ENCODE data around the gene LRWD1.
"Not testable (repeated sequence)": the region's sequence is repeated elsewhere in the genome, so short reads cannot be mapped to it uniquely, and the experiment has no call there.

LRWD1 gene

DNA sequence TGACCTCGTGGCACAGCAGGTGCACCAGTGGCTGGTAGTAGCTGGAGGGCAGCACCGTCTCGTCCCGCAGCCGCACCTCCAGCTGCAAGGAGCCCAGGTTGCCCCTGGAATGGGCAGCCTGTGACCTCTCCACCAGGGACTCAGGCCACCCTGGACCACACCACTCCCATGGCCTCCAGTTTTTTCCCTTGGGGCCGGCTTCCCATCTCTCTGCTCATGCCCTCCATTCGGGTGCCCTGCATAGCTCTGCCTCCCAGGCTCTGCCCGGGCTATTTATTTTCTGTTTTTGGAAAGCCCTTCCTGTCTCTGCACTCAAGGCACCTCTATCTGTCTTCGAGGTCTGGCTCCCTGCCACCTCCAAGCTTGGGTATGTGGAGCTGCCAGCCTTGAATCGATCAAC, 32.1 kb downstream of the LRWD1 start:
- not testable (repeated sequence) for DNase-seq (ENCODE audit: low read depth in 2 of 2)

DNA sequence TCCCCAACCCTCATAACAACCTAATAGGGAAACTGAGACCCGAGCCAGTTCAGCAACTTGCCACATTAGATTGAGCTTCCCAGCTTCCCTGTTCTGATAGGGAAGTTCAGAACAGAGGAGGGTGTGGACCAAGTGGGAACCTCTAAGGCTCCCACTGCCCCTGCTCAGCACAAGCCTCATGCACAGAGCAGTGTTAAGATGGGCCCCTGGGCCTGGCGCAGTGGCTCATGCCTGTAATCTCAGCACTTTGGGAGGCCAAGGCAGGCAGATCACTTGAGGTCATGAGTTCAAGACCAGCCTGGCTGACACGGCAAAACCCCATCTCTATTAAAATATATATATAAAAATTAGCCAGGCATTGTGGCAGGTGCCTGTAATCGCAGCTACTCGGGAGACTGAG, 32.5 kb downstream of the LRWD1 start:
- not testable (repeated sequence) for DNase-seq (ENCODE audit: low read depth in 2 of 2)

DNA sequence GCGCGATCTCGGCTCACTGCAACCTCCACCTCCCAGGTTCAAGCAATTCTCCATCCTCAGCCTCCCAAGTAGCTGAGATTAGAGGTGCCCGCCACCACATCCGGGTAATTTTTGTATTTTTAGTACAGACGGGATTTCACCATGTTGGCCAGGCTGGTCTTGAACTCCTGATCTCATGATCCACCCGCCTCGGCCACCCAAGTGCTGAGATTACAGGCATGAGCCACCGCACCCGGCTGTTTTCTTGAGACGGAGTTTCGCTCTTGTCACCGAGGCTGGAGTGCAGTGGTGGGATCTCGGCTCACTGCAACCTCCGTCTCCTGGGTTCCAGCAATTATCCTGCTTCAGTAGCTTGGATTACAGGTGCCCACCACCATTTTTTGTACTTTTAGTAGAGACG, 33.5 kb downstream of the LRWD1 start:
- not testable (repeated sequence) for DNase-seq (ENCODE audit: low read depth in 2 of 2)

GRCh38 chr7:102503141-102503540, 38.4 kb downstream of the LRWD1 start:
- DNase-seq (ENCODE audit: low read depth in 2 of 2) = not testable (repeated sequence)

DNA sequence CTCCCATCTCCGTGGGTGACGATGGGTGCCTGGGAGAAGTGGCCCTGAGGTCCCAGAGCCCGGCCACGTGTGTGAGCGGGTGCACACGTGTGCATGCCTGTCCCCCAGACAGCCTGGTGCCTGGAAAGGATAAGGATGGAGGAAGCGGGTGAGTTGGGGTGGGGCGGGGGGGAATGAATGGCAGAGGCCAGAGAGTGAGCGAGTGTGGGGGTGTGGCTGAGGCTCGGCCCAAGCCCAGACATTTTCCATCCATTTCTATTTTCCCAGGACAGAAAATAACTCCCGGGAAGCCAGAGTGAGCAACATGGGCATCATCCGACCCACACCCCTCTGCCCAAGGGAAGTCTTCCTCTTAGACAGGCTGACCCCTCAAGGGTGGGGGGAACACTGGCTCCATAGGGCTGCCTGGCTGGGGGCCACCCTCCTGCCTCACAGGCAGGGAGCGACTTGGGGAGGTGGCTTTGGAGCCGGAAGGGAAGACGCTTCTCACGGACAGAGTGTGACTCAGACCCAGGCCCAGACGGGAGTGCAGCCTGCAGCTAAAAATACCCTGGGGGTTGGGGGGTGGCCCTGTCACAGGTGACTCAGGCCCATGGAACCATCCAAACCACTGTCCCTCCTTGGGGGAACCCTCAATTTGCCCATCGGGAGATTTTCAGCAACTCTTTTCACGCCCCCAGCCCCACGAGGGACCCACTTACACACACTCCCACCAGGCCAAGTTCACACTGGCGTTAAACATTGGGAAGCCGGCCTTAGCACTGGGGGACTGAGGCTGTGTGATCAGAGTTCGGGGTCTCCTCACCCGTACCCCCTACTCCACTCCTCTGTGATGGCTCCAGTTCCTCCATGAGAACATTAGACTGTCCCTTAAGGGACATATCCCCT, 40.8 kb downstream of the LRWD1 start:
- DNase-seq (ENCODE audit: low read depth in 2 of 2) = not testable (repeated sequence)

DNA sequence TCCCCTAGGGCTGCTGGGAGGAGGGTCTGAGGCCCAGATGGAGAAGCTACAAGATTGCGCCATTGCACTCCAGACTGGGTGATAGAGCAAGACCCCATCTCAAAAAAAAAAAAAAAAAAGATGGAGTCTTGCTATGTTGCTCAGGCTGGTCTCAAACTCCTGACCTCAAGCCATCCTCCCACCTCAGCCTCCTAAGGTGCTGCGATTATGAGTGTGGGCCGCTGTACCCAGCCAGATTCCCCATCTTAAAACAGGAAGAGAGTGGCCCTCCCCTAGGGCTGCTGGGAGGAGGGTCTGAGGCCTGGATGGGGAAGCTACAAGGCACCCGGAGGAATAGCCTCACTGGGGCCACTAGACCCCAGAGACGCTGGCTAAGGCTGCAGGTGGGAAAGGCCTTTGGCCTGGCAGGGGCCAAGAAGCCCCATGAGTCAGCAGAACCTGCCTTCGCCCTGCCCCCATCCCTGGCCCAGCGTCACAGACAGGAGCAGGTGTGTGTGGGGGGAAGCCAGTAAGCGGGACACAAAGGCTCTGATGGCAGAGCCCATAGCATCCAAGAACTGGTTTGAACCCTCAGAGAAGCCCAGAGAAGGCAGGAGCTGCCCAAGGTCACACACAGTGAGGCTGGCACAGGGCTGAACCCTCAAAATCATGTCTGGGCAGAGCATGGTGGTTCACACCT, 42.8 kb downstream of the LRWD1 start:
- DNase-seq (ENCODE audit: low read depth in 2 of 2) = not testable (repeated sequence)

GRCh38 chr7:102510575-102510974, 45.8 kb downstream of the LRWD1 start:
- not testable (repeated sequence) for DNase-seq (ENCODE audit: low read depth in 2 of 2)

GRCh38 chr7:102511860-102512522, 47.2 kb downstream of the LRWD1 start:
- DNase-seq (ENCODE audit: low read depth in 2 of 2) = not testable (repeated sequence)

DNA sequence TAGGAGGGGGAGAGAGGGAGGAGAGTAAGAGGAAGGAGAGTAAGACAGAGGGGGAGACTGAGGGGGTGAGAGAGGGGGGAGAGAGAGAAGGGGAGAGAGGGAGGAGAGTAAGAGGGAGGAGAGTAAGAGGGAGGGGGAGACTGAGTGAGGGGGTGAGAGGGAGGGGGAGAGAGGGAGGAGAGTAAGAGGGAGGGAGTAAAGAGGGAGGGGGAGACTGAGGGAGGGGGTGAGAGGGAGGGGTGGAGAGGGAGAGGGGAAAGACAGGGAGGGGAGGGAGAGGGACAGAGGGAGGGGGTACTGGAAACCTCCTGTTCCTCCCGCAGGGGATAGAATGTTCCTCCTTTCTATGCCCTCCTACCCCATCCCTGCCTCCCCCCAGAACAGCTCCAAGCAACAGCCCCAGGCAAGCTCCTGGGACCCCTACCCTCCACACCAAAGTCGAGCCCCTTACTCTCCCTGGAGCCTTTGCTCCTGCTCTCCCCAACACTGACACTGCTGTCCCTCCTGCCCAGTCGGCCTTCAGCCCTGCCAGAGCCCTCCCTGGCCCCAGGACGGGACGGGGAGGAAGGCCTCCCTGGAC, 47.9 kb downstream of the LRWD1 start:
- peak; percentile 83 to 84 for DNase-seq (ENCODE audit: low read depth in 2 of 2)

DNA sequence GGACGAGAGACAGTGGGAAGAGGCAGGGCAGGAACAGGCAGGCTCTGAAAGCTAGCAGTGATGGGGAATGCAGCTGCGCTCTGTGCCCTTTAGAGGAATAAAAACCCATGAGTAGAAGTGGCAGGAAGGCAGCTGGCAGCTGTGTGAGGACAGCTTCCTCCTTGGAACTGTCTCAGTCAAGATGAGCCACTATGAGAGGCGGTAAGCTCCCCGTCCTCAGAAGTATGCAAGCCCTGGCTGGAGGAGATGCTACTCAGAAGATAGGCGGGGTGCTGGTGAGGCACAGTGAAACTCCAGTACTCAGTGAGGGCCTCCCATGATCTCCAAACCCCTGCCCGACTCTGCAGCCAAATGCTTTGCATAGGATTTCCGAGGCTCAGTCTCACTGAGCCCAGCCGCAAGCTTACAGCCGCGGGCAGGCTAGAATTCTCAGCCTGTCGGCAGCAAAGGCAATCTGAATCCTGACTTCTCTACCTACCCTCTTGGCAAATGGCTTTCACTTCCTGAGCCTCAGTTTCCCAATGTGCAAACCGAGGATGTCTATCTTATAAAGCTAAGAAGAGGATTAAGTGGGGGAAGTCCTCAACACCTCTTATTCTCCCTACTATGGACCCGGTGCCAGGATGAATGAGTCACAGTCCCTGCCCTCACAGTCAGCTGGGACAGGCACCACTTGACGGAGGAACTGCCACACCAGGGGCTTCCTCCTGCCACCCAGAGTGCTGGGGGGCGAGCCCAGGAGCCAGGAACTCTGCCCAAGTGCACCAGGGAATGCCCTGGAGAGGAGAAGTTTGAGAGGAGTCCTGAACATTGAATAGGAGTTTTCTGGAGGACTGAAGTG, 50.3 kb downstream of the LRWD1 start:
- DNase-seq (ENCODE audit: low read depth in 2 of 2) = not testable (repeated sequence)

DNA sequence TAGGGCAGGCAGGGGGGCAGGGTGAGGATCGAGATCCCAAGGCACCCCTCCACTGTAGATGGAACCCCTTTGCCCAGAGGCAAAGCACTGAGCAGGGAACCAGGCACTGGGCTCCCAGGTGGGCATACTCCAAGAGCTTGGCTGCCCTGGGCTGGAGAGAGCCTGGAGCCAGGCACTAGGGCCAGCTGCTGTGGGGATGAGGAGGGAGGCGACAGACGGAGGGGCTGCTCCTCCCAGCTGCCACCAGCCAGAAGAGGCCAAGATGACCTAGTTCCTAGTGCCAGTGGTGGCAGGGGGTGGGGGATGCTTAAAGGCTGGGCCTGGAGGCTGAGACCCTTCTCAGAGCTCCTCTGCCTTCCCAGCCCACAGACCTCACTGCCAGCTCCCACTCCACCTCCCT, 51.1 kb downstream of the LRWD1 start:
- DNase-seq (ENCODE audit: low read depth in 2 of 2) = not testable (repeated sequence)

- not testable (repeated sequence) for DNase-seq (ENCODE audit: low read depth in 2 of 2)
Measured at GRCh38 chr7:102516951-102517350, 52.2 kb downstream of the LRWD1 start.

GRCh38 chr7:102517550-102518147, 52.9 kb downstream of the LRWD1 start, which contains the start of gene RASA4B:
RASA4B (minus strand) TSS chr7:102517777; CDS start chr7:102517710, 67 bp downstream.
- DNase-seq (ENCODE audit: low read depth in 2 of 2) = not testable (repeated sequence)

DNA sequence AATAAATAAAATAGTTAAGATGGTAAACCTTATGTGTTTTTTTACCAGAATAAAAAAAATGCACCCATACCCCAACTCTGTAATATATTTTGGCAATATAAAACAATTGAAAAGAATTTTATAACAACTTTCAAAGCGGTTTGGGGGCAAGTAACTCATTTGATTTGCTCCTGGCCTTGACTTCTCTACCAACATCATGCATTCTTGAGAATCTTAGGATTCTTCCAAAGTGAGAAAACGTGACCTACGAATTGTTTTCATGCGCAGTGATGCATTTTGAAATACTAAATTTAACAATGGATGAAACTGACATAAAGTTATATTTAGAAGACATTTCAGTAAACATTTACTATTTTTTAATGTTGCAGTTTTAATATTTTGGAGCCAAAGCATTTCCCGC, 56.0 kb downstream of the LRWD1 start:
- not testable (repeated sequence) for DNase-seq (ENCODE audit: low read depth in 2 of 2)

Data from fibroblast of skin of left quadriceps (primary cell).